ENCODE measurements around the gene CLASP1.

DNA sequence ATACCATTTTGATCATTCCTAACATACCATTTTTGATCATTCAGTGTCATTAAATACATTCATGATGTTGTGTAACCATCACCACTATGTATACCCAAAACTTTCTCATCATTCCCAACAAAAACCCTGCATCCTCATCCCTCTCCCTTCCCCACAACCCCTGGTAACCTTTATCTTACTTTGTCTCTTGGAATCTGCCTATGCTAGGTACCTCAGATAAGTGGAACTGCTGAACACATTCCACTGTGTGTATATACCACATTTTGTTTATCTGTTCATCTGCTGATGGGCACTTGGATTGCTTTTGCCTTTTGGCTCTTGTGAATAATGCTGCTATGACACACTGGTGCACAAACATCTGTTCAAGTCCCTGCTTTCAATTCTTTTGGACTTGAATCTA is 280.4 kb downstream of the CLASP1 start:
- TF ChIP-seq, protein P1, sequence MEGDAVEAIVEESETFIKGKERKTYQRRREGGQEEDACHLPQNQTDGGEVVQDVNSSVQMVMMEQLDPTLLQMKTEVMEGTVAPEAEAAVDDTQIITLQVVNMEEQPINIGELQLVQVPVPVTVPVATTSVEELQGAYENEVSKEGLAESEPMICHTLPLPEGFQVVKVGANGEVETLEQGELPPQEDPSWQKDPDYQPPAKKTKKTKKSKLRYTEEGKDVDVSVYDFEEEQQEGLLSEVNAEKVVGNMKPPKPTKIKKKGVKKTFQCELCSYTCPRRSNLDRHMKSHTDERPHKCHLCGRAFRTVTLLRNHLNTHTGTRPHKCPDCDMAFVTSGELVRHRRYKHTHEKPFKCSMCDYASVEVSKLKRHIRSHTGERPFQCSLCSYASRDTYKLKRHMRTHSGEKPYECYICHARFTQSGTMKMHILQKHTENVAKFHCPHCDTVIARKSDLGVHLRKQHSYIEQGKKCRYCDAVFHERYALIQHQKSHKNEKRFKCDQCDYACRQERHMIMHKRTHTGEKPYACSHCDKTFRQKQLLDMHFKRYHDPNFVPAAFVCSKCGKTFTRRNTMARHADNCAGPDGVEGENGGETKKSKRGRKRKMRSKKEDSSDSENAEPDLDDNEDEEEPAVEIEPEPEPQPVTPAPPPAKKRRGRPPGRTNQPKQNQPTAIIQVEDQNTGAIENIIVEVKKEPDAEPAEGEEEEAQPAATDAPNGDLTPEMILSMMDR (optimal IDR thresholded peaks at IDR 0.05 in 1 of 3, IDR thresholded peaks at IDR 0.05 in 1 of 3, conservative IDR thresholded peaks at IDR 0.05 in 1 of 3; ENCODE audit: extremely low read depth in 1 of 3, insufficient read depth in 2 of 3, low read length in 3 of 3): no peak
- no peak for TF ChIP-seq EZH2 (IDR thresholded peaks at IDR 0.05; ENCODE audit: low read length)

All from keratinocyte (primary cell).